Activated T-helper 1 cell treated with anti-CD3 and anti-CD28 coated beads, Interleukin-12 subunit alpha, Interleukin-12 subunit beta, Interleukin-2, Interleukin-4 antibody, amounts not matched to agents 30 ng/mL and 10 ng/mL and 1 ng/mL, durations not matched to agents 14 hours and 24 hours and 36 hours (primary cell): ENCODE results near the gene CHCHD10. TPM values are rescaled to one million over a fixed set of nuclear protein-coding genes. Genes with fewer than 3 reads are reported as not detected.

ENCODE experiments used
- DNase-seq: peaks from one replicate; pipeline ENCODE4 v3.0.0; 2021; ENCODE audit warnings: low spot score
- H3K27ac Mint-ChIP-seq: one replicate; pipeline ENCODE4 v1.8.0; 2021; ENCODE audit warnings: mild to moderate bottlenecking, mixed read lengths
- H3K27me3 Mint-ChIP-seq: one replicate; pipeline ENCODE4 v1.8.0; 2022; ENCODE audit warnings: mild to moderate bottlenecking, moderate library complexity, mixed read lengths; ENCODE audit not compliant: insufficient read depth
- H3K36me3 Mint-ChIP-seq: one replicate; pipeline ENCODE4 v1.8.0; 2021; ENCODE audit warnings: low read depth, mixed read lengths
- H3K4me1 Mint-ChIP-seq: one replicate; pipeline ENCODE4 v1.8.0; 2021; ENCODE audit warnings: low read depth, mixed read lengths
- H3K4me3 Mint-ChIP-seq: one replicate; pipeline ENCODE4 v1.8.0; 2021; ENCODE audit warnings: mild to moderate bottlenecking, moderate library complexity, mixed read lengths
- H3K9me3 Mint-ChIP-seq: one replicate; pipeline ENCODE4 v1.8.0; 2021; ENCODE audit warnings: mixed read lengths
- intact Hi-C: fragments of 100-400 bp; cut with micrococcal nuclease; formaldehyde crosslinking; loops from one replicate; pipeline ENCODE4 v1.15.1; 2024
- total RNA-seq: library from RNA; stranded (reverse); gene quantifications from 2 replicates; pipeline ENCODE4 v1.2.3, GENCODE V29; 2022

CHCHD10 gene
- total RNA-seq, 1 donor from 2014 or later: 96.4 TPM

DNA sequence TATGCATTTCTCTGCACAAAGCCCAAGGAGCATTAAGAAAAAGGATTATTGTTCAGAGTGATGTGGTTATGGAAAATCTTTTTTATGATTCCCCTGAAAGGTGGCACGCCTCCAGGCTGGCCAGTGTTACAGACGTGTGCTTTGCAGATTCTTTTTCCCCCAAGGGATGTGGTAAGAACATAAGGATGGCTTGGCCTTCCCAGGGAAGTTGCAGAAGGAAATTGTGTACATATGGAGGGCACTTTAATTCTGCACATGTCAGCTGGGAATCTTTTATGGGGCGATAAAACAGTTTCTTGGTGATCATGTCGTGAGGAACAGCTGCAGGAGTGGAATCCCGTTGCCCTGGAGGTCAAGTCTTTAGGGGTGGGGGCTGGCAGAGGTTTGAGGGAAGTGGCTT is 28.7 kb upstream of the CHCHD10 start:
- Mint-ChIP-seq H3K9me3 (no peaks in the 10 kb centered on the region), H3K36me3 (peaks cover 37% of the 10 kb centered on the region), H3K4me3 (no peak overlapping the region), H3K4me1 (peaks cover 14% of the 10 kb centered on the region), H3K27ac (no peak overlapping the region), H3K27me3 (no peaks in the 10 kb centered on the region)
- DNase-seq: no peak
- intact Hi-C loops: no loop called here

- Mint-ChIP-seq H3K4me3 (no peak overlapping the region), H3K4me1 (peaks cover 25% of the 10 kb centered on the region), H3K36me3 (peaks cover 34% of the 10 kb centered on the region), H3K27me3 (no peaks in the 10 kb centered on the region), H3K9me3 (no peaks in the 10 kb centered on the region), H3K27ac (no peak overlapping the region)
- intact Hi-C loops: no loop called here
- DNase-seq: no peak
Observed at GRCh38 chr22:23793326-23793725, 25.6 kb upstream of the CHCHD10 start.

DNA sequence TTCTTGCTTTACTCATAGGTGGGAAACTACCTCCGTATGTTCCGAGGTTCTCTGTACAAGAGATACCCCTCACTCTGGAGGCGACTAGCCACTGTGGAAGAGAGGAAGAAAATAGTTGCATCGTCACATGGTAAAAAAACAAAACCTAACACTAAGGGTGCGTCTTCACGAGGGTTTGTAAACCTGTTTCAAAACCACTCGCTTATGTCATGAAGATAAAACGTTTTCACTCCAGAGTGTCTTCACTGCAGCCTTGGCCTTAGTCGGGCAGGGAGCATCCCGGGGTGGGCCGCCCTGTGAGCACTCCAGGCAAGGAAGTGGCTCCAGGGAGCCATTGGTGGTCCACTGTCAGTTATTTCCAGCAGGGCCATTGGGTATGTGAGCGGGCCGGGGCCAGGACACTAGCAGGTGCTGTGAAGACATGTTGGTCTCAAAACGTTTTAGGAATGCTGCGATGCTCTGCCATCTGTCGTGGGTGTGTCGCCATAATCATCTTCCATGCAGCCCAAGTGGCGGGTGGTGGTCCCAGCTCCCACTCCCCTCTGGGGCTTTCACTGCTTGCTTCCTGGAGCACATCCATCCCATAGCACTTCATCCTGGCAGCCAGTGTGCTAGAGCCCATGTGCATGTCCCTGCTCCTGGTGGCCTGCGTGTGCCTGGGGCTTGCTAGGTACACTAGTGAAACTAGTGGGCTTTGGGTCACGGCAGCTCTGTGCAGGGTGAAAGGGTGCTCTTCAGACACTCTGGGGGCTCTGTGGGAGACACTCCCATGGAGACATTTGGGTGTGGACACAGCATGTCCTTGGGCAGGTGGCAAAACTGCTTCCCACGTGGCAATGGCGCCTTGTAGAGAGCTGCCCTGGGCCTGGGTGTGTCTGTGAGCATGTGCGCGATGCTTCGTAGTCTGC is 24.2 kb upstream of the CHCHD10 start:
- no peak for DNase-seq
- H3K27me3 Mint-ChIP-seq: no peaks in the 10 kb centered on the region
- peaks cover 30% of the 10 kb centered on the region for H3K36me3 Mint-ChIP-seq
- H3K9me3 Mint-ChIP-seq: no peaks in the 10 kb centered on the region
- H3K27ac Mint-ChIP-seq: no peak overlapping the region
- intact Hi-C loops: no loop called here
- peaks cover 36% of the 10 kb centered on the region for H3K4me1 Mint-ChIP-seq
- H3K4me3 Mint-ChIP-seq: no peak overlapping the region

DNA sequence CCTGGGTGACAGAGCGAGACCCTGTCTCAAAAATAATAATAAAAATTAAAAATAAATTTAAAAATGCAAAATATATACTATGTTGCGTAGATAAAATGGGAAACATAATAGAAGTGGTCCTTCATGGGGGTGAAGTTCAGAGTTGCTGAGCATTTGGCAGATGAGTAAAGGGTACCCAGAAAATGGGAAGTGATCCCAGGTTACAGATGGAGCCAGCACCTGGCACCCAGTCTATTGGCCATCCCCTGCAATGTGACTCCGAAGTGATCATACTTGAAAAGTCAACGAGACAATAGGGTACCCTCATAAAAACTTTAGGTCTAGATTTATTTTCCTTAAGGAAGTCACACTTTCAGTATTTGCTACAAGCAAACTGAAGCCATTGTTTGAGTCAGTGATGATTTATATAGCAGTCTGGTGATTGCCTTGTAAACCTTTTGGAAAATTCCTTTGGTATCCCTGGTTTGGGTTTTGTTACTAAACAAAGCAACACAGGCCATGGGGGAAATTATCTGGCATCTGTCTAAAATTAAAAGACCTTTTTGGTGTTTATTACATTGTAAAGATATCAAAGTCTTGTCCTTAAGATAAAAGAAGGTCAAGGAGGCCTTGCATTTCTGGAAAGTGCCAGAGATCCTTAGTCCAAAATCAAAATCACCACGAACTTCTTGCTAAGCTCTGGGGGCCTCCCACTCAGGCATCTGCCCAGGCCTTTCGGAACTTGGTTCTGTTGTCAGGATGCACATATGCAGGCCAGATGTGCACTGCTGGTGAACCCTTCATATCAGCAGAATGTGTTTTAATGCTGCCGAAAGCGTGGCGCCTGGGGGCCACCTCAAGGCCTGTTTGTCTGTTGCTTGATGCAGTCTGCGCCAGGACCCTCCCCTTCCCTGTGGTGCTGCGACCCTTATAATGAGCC is 23.3 kb upstream of the CHCHD10 start:
- intact Hi-C loops: no loop called here
- DNase-seq: no peak
- Mint-ChIP-seq H3K27me3 (no peaks in the 10 kb centered on the region), H3K4me3 (no peak overlapping the region), H3K36me3 (peaks cover 23% of the 10 kb centered on the region), H3K9me3 (no peaks in the 10 kb centered on the region), H3K27ac (no peak overlapping the region), H3K4me1 (peaks cover 42% of the 10 kb centered on the region)

DNA sequence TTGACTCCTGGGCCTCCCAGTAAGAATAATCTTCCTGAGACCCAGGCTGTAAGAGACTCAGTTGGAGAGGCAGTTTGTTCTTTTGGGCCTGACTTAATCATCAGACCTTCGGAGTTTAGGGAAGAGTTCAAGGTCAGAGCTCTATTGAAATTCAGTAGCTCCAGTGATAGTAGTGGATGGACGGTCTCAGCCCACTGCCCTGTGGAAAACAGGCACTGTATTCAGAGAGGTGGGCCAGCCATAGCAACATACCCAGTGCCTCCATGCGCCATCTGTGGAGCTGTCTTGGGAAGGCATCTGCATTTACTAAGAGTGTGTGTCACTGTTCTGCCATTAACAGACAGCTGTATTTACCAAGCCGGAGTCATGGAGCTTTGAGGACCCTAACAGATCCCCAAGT is 21.9 kb upstream of the CHCHD10 start:
- H3K27me3 Mint-ChIP-seq: peaks cover under 1% of the 10 kb centered on the region
- peaks cover 21% of the 10 kb centered on the region for H3K36me3 Mint-ChIP-seq
- H3K27ac Mint-ChIP-seq: no peak overlapping the region
- H3K4me3 Mint-ChIP-seq: peak overlapping the region; percentile 70
- H3K9me3 Mint-ChIP-seq: no peaks in the 10 kb centered on the region
- intact Hi-C loops: loop anchor here (5.0 kb wide), 1 partner anchor 37 kb away; the partner anchor contains the start of genes VPREB3 and ZNF70
- DNase-seq: no peak
- peaks cover 43% of the 10 kb centered on the region for H3K4me1 Mint-ChIP-seq

GRCh38 chr22:23789121-23789520 is 21.3 kb upstream of the CHCHD10 start:
- H3K4me1 Mint-ChIP-seq: peaks cover 48% of the 10 kb centered on the region
- peaks cover 21% of the 10 kb centered on the region for H3K36me3 Mint-ChIP-seq
- DNase-seq: no peak
- peak overlapping the region; percentile 70 for H3K4me3 Mint-ChIP-seq
- H3K27me3 Mint-ChIP-seq: peaks cover 2% of the 10 kb centered on the region
- H3K27ac Mint-ChIP-seq: no peak overlapping the region
- intact Hi-C loops: loop anchor here (5.0 kb wide), 1 partner anchor 37 kb away; the partner anchor contains the start of genes VPREB3 and ZNF70
- no peaks in the 10 kb centered on the region for H3K9me3 Mint-ChIP-seq

DNA sequence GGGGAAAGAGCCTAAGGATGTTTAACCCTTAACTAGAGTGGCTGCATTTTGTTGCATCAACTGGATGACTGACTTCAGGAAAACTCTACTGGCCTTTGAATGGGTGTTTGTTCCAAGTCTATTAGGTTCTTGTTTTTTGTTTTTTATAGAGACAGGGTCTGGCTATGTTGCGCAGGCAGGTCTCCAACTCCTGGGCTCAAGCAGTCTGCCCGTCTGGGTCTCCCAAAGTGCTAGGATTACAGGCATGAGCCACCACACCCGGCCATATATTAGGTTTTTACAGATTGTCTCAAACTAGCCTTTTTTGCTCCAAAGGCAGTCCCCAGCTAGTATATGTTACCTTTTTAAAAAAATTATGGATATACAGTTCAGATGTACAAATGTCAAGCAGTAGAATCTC is 20.1 kb upstream of the CHCHD10 start:
- Mint-ChIP-seq H3K27ac (peak overlapping the region; percentile 77), H3K4me1 (peaks cover 44% of the 10 kb centered on the region), H3K4me3 (peak overlapping the region; percentile 92), H3K9me3 (no peaks in the 10 kb centered on the region), H3K36me3 (peaks cover 15% of the 10 kb centered on the region), H3K27me3 (peaks cover 2% of the 10 kb centered on the region)
- intact Hi-C loops: loop anchor here (1.0 to 5.0 kb wide), 8 partner anchors 16 to 125 kb away; partner anchors contain the start of genes CHCHD10, DERL3, MIF and MMP11
- no peak for DNase-seq

DNA sequence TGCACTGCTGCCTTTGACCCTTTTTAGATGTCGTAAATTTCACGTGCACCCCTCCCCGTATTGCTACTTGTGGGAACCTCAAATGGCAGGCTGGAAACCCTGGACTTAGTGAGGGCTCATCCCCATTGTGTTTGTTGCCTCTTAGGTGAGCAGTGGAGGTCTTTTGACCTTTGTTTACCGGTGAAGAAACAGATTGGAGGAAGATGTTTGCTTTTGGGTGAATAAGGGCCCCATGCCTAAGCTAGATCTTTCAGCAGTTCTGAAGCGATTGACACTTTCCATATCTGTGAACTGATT is 19.8 kb upstream of the CHCHD10 start:
- H3K36me3 Mint-ChIP-seq: peaks cover 15% of the 10 kb centered on the region
- no peak for DNase-seq
- peaks cover 2% of the 10 kb centered on the region for H3K27me3 Mint-ChIP-seq
- peak overlapping the region; percentile 92 for H3K4me3 Mint-ChIP-seq
- H3K4me1 Mint-ChIP-seq: peaks cover 40% of the 10 kb centered on the region
- intact Hi-C loops: loop anchor here (1.0 to 5.0 kb wide), 8 partner anchors 15 to 126 kb away; partner anchors contain the start of genes CHCHD10, DERL3, MIF and MMP11
- peak overlapping the region; percentile 77 for H3K27ac Mint-ChIP-seq
- no peaks in the 10 kb centered on the region for H3K9me3 Mint-ChIP-seq

- Mint-ChIP-seq H3K9me3 (no peaks in the 10 kb centered on the region), H3K27ac (peak within 1 kb of the TSS; percentile 92), H3K4me1 (peaks cover 34% of the 10 kb centered on the region), H3K36me3 (peaks cover 9% of the 10 kb centered on the region), H3K27me3 (peaks cover 2% of the 10 kb centered on the region), H3K4me3 (peak within 1 kb of the TSS; percentile 92)
- DNase-seq: peak; percentile 84
- intact Hi-C loops: loop anchor here (1.0 to 5.0 kb wide), 8 partner anchors 15 to 126 kb away; partner anchors contain the start of genes CHCHD10, DERL3, MIF and MMP11
Observed at GRCh38 chr22:23786752-23787599, 19.2 kb upstream of the CHCHD10 start, which contains the start of gene SMARCB1. Gene SMARCB1, plus strand, starts transcription at chr22:23786966. Its CDS starts 204 bp downstream, at chr22:23787170.

DNA sequence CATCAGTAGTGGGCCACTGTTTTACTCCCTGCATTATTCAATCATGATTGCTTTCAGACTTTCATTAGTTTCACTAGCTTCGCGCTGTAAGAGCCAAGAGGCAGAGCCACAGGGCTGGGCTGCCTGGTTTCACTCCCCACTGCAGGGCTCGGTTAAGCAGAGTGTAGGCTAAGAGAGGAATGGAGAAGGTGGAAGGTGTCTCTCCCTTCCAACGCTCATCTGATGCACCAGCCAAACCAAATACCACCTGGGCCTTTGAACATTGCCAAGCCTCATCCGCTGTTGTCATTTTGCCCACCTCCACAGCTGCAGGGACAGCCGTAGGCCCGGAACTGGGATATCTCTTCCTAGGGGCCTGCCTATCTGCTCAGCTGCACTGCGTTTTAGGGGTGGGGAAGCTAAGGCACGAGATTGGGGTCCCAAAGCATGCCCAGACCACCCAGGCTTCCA is 18.5 kb upstream of the CHCHD10 start:
- peaks cover 2% of the 10 kb centered on the region for H3K27me3 Mint-ChIP-seq
- H3K27ac Mint-ChIP-seq: peak overlapping the region; percentile 92
- no peak for DNase-seq
- H3K9me3 Mint-ChIP-seq: no peaks in the 10 kb centered on the region
- H3K36me3 Mint-ChIP-seq: peaks cover 9% of the 10 kb centered on the region
- intact Hi-C loops: loop anchor here (2.0 to 5.0 kb wide), 2 partner anchors 34 to 71 kb away; partner anchors contain the start of genes SLC2A11, VPREB3 and ZNF70
- H3K4me1 Mint-ChIP-seq: peaks cover 34% of the 10 kb centered on the region
- peak overlapping the region; percentile 92 for H3K4me3 Mint-ChIP-seq

GRCh38 chr22:23784215-23784732 is 16.5 kb upstream of the CHCHD10 start:
- no peak for DNase-seq
- intact Hi-C loops: no loop called here
- peaks cover 27% of the 10 kb centered on the region for H3K4me1 Mint-ChIP-seq
- no peak overlapping the region for H3K27ac Mint-ChIP-seq
- no peaks in the 10 kb centered on the region for H3K9me3 Mint-ChIP-seq
- no peak overlapping the region for H3K4me3 Mint-ChIP-seq
- peaks cover 2% of the 10 kb centered on the region for H3K36me3 Mint-ChIP-seq
- peaks cover 2% of the 10 kb centered on the region for H3K27me3 Mint-ChIP-seq
